H9 (cell line): ENCODE data around the gene RNU1-3. TPM values are rescaled to one million over a fixed set of nuclear protein-coding genes. Genes with fewer than 3 reads are reported as not detected.
"Not testable (repeated sequence)": the region's sequence is repeated elsewhere in the genome, so short reads cannot be mapped to it uniquely, and the experiment has no call there.

Experiments
- DNase-seq: peaks from one replicate; pipeline ENCODE4 v3.0.0-alpha.2; 2017
- H2AFZ ChIP-seq: one replicate; pipeline ENCODE4 v1.6.1; 2013; ENCODE audit warnings: mild to moderate bottlenecking, low read length, control low read depth, moderate library complexity
- H2AK5ac ChIP-seq: 2 replicates; pipeline ENCODE4 v1.6.1; 2013; ENCODE audit warnings: low read length, control low read depth, mixed read lengths; ENCODE audit not compliant: insufficient read length
- H2BK120ac ChIP-seq: one replicate; pipeline ENCODE4 v1.6.1; 2013; ENCODE audit warnings: low read depth, mild to moderate bottlenecking, low read length, control low read depth, inconsistent platforms; ENCODE audit not compliant: poor library complexity, severe bottlenecking
- H2BK12ac ChIP-seq: 2 replicates; pipeline ENCODE4 v1.6.1; 2013; ENCODE audit warnings: low read length, control low read depth, mixed read lengths, low read depth; ENCODE audit not compliant: insufficient read length
- H2BK15ac ChIP-seq: 2 replicates; pipeline ENCODE4 v1.6.1; 2013; ENCODE audit warnings: low read depth, low read length, control low read depth
- H2BK20ac ChIP-seq: one replicate; pipeline ENCODE4 v1.6.1; 2013; ENCODE audit warnings: low read depth, mild to moderate bottlenecking, low read length, control low read depth, inconsistent platforms; ENCODE audit not compliant: poor library complexity, severe bottlenecking
- H2BK5ac ChIP-seq: 2 replicates; pipeline ENCODE4 v1.6.1; 2013; ENCODE audit warnings: low read length, control low read depth, mixed read lengths; ENCODE audit not compliant: insufficient read length
- H3K14ac ChIP-seq: 2 replicates; pipeline ENCODE4 v1.6.1; 2013; ENCODE audit warnings: low read length, control low read depth; ENCODE audit not compliant: insufficient read depth
- H3K18ac ChIP-seq: 2 replicates; pipeline ENCODE4 v1.6.1; 2013; ENCODE audit warnings: low read depth, mild to moderate bottlenecking, mixed read lengths, low read length, control low read depth; ENCODE audit not compliant: insufficient read length
- H3K23ac ChIP-seq: 2 replicates; pipeline ENCODE4 v1.6.1; 2013; ENCODE audit warnings: low read length, control low read depth, mixed read lengths, low read depth; ENCODE audit not compliant: insufficient read length
- H3K23me2 ChIP-seq: 2 replicates; pipeline ENCODE4 v1.6.1; 2013; ENCODE audit warnings: low read depth, mild to moderate bottlenecking, mixed read lengths, low read length, control low read depth; ENCODE audit not compliant: insufficient read length, poor library complexity, severe bottlenecking
- H3K27ac ChIP-seq: 2 replicates; pipeline ENCODE4 v1.5.1; 2013; ENCODE audit warnings: low read length, control low read depth, mixed read lengths, low read depth; ENCODE audit not compliant: insufficient read length
- H3K27me3 ChIP-seq: 2 replicates; pipeline ENCODE4 v1.6.1; 2013; ENCODE audit warnings: low read length, control low read depth, inconsistent platforms; ENCODE audit not compliant: insufficient read depth
- H3K4ac ChIP-seq: 2 replicates; pipeline ENCODE4 v1.6.1; 2013; ENCODE audit warnings: low read depth, mild to moderate bottlenecking, control low read depth, inconsistent platforms, low read length, moderate library complexity
- H3K4me1 ChIP-seq: 2 replicates; pipeline ENCODE4 v1.6.1; 2013; ENCODE audit warnings: low read length, control low read depth, inconsistent platforms; ENCODE audit not compliant: insufficient read depth
- H3K4me2 ChIP-seq: 2 replicates; pipeline ENCODE4 v1.6.1; 2013; ENCODE audit warnings: low read length, control low read depth, mixed read lengths; ENCODE audit not compliant: insufficient read length, insufficient read depth
- H3K56ac ChIP-seq: 2 replicates; pipeline ENCODE4 v1.6.1; 2013; ENCODE audit warnings: low read depth, mild to moderate bottlenecking, mixed read lengths, low read length, control low read depth; ENCODE audit not compliant: insufficient read length
- H3K79me1 ChIP-seq: 2 replicates; pipeline ENCODE4 v1.6.1; 2013; ENCODE audit warnings: low read depth, mild to moderate bottlenecking, moderate library complexity, low read length, control low read depth, inconsistent platforms; ENCODE audit not compliant: insufficient read depth, poor library complexity, severe bottlenecking
- H3K79me2 ChIP-seq: 2 replicates; pipeline ENCODE4 v1.6.1; 2013; ENCODE audit warnings: low read length, control low read depth, inconsistent platforms; ENCODE audit not compliant: insufficient read depth
- H3K9ac ChIP-seq: 2 replicates; pipeline ENCODE4 v1.6.1; 2013; ENCODE audit warnings: low read length, control low read depth, mixed read lengths; ENCODE audit not compliant: insufficient read length; ENCODE audit errors: extremely low read depth
- H3K9me3 ChIP-seq: one replicate; pipeline ENCODE4 v1.6.1; 2013; ENCODE audit warnings: low read depth, low read length, inconsistent platforms; ENCODE audit not compliant: control insufficient read depth
- H3T11ph ChIP-seq: one replicate; pipeline ENCODE4 v1.6.1; 2013; ENCODE audit warnings: mild to moderate bottlenecking, low read length, control low read depth, inconsistent platforms
- H4K20me1 ChIP-seq: one replicate; pipeline ENCODE4 v1.6.1; 2013; ENCODE audit not compliant: control insufficient read depth, insufficient read length, insufficient read depth
- H4K5ac ChIP-seq: 2 replicates; pipeline ENCODE4 v1.6.1; 2013; ENCODE audit warnings: low read depth, mild to moderate bottlenecking, mixed read lengths, low read length, control low read depth; ENCODE audit not compliant: insufficient read length
- H4K8ac ChIP-seq: replicated peaks from 2 replicates; pipeline ENCODE4 v1.6.1; 2013; ENCODE audit warnings: low read length, control low read depth, mixed read lengths, low read depth; ENCODE audit not compliant: insufficient read length
- H4K91ac ChIP-seq: 2 replicates; pipeline ENCODE4 v1.6.1; 2013; ENCODE audit warnings: low read depth, mild to moderate bottlenecking, moderate library complexity, mixed read lengths, low read length, control low read depth; ENCODE audit not compliant: insufficient read length
- H3K27ac Mint-ChIP-seq, 3 experiments: 2 replicates in 2 of 3; 3 replicates in 1 of 3; pipeline ENCODE4 v1.8.0; 2020 to 2021; ENCODE audit warnings: mixed read lengths in 3 of 3, mild to moderate bottlenecking in 1 of 3, moderate library complexity in 1 of 3
- H3K27me3 Mint-ChIP-seq: 2 replicates; pipeline ENCODE4 v1.8.0; 2021; ENCODE audit warnings: low read depth, mild to moderate bottlenecking, moderate library complexity, mixed read lengths
- H3K36me3 Mint-ChIP-seq, 3 experiments: 2 replicates in 2 of 3; 3 replicates in 1 of 3; pipeline ENCODE4 v1.8.0; 2020 to 2021; ENCODE audit warnings: low read depth in 3 of 3, mixed read lengths in 3 of 3; ENCODE audit not compliant: insufficient read depth in 1 of 3
- H3K4me1 Mint-ChIP-seq, 2 experiments: 2 replicates each; pipeline ENCODE4 v1.8.0; 2020; ENCODE audit warnings: mixed read lengths in 2 of 2
- H3K4me3 Mint-ChIP-seq, 2 experiments: 2 replicates in 1 of 2; 3 replicates in 1 of 2; pipeline ENCODE4 v1.8.0; 2020 to 2021; ENCODE audit warnings: mild to moderate bottlenecking in 2 of 2, mixed read lengths in 2 of 2, moderate library complexity in 1 of 2
- H3K9me3 Mint-ChIP-seq, 2 experiments: 2 replicates in 1 of 2; 3 replicates in 1 of 2; pipeline ENCODE4 v1.8.0; 2020; ENCODE audit warnings: mild to moderate bottlenecking in 2 of 2, mixed read lengths in 2 of 2, moderate library complexity in 1 of 2
- WGBS: extraction: QIAGEN DNeasy Blood & Tissue Kit; methylation state at CpG from one replicate; pipeline ENCODE4 v1.1.7; 2013; ENCODE audit warnings: missing lambda C conversion rate, low lambda C conversion rate, mixed read lengths; ENCODE audit not compliant: insufficient read length; ENCODE audit errors: extremely low coverage; 5-methylcytosine and 5-hydroxymethylcytosine counted together
- total RNA-seq: library from RNA; stranded (reverse); gene quantifications from 2 replicates; pipeline ENCODE4 v1.2.1, GENCODE V29; 2021

Gene RNU1-3
- total RNA-seq, 1 experiment from 2014 or later, result 2,051 TPM

- H2AK5ac ChIP-seq, H2BK5ac ChIP-seq, H2BK120ac ChIP-seq, H3K4me1 Mint-ChIP-seq, H4K8ac ChIP-seq, H2BK20ac ChIP-seq, H2BK15ac ChIP-seq, H4K5ac ChIP-seq, H3K56ac ChIP-seq, H2BK12ac ChIP-seq, H3K23ac ChIP-seq, H2AFZ ChIP-seq, H3K4me3 Mint-ChIP-seq, H3K14ac ChIP-seq, H3K4me1 ChIP-seq, H3K9me3 Mint-ChIP-seq, H3K4ac ChIP-seq, H3K27me3 ChIP-seq, H4K20me1 ChIP-seq, H3K27ac ChIP-seq, H3K9me3 ChIP-seq, H4K91ac ChIP-seq, H3K27ac Mint-ChIP-seq, H3T11ph ChIP-seq, H3K9ac ChIP-seq, H3K79me1 ChIP-seq, H3K79me2 ChIP-seq, H3K36me3 Mint-ChIP-seq, H3K18ac ChIP-seq: not testable (repeated sequence)
- peaks cover 23% of the 10 kb centered on the region for H3K27me3 Mint-ChIP-seq
- peak; percentile 54 for DNase-seq
- Histone ChIP-seq H3K23me2 (peaks cover 14% of the 10 kb centered on the region), H3K4me2 (peak overlapping the region; percentile 81)
- no CpG with 5 or more reads among the region's 7 CpGs for WGBS
Measured at GRCh38 chr1:16645271-16646060, 21.3 kb downstream of the RNU1-3 start.
